Muscle layer of duodenum (tissue), 2 donors: ENCODE measurements around the gene LARP4B.

Experiments used
- H3K27ac ChIP-seq: one replicate; pipeline ENCODE4 v1.7.0; 2013; ENCODE audit warnings: mild to moderate bottlenecking, low read length
- H3K27me3 ChIP-seq: one replicate; pipeline ENCODE4 v1.7.0; 2013; ENCODE audit warnings: low read depth, mild to moderate bottlenecking, control low read depth, low read length
- H3K36me3 ChIP-seq, 2 donors: one replicate each; pipeline ENCODE4 v1.7.0; 2013; ENCODE audit warnings: low read length in 2 of 2, control low read depth in 1 of 2, mild to moderate bottlenecking in 1 of 2; ENCODE audit not compliant: insufficient read depth in 2 of 2, control insufficient read depth in 1 of 2
- H3K4me1 ChIP-seq, 2 donors: one replicate each; pipeline ENCODE4 v1.7.0; 2013; ENCODE audit warnings: low read length in 2 of 2, mild to moderate bottlenecking in 2 of 2, control low read depth in 1 of 2, moderate library complexity in 1 of 2; ENCODE audit not compliant: insufficient read depth in 2 of 2, control insufficient read depth in 1 of 2
- H3K4me3 ChIP-seq, 2 donors: one replicate each; pipeline ENCODE4 v1.7.0; 2013; ENCODE audit warnings: low read length in 2 of 2, low read depth in 1 of 2, mild to moderate bottlenecking in 1 of 2
- H3K9me3 ChIP-seq, 2 donors: one replicate each; pipeline ENCODE4 v1.7.0; 2013; ENCODE audit warnings: low read length in 2 of 2, control low read depth in 1 of 2, mild to moderate bottlenecking in 1 of 2; ENCODE audit not compliant: control insufficient read depth in 1 of 2
- donor health status: healthy.

LARP4B gene

DNA sequence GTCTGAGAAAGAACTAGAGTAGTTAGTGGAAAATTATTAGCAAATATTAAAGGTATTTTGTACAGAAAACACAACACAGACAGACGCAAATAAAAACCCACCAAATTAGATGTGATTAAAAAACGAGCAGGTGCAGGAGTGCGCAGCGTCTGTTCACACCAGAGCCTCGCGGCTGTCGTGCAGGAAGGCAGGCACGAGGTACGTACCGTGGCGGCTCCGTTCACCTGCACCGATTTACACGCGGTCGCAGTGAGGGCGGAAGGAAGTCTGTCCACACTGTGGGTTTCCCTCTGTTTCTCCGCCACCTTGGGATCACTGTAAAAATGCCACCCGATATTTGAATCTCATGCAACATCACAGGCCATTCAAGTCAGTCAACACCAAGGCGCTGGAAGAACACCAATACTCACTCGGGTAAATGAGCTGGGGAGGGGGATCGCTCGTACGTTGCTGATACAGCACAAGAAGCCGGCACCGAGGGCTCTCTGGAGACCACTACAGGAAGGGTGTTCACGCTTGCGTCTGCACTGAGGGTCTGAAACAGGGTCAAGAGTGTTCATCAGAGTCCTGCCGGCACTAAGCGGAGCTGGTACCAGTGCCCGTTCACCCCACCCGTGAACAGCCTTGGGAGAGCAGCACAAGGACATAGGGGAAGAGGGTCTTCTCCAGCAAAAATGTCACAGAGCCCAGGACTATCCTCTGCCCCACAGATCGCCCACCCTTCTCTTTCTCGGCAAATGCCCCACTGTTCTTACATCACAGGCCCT lies 116.8 kb downstream of the LARP4B start:
- H3K9me3 ChIP-seq, result no peaks in the 10 kb centered on the region
- no peaks in the 10 kb centered on the region for H3K4me1 ChIP-seq
- no peaks in the 10 kb centered on the region for H3K27me3 ChIP-seq
- no peak overlapping the region for H3K4me3 ChIP-seq
- H3K36me3 ChIP-seq, result peaks cover 73 to 74% of the 10 kb centered on the region in 2 donors
- no peak overlapping the region for H3K27ac ChIP-seq

DNA sequence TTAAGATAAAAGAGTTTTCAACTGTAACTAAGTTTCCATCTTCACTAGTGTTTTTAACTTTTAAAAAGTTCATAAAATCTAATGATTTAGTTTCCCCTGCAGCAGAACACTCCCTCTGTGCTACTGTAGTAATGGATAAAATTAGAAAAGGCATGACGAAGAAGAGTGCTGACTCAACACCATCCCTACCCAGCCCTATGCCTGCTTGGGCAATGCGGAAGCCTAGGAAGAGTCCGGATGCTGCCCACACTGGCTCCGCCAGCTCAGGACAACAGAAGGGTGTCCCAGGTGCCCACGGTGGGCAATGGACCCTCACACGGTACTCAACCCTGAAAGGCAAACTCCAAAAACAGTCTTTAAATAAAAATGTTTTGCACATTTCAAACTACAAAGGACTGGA lies 118.2 kb downstream of the LARP4B start:
- peaks cover 70 to 73% of the 10 kb centered on the region in 2 donors for H3K36me3 ChIP-seq
- H3K27me3 ChIP-seq, result no peaks in the 10 kb centered on the region
- H3K27ac ChIP-seq, result no peak overlapping the region
- H3K4me1 ChIP-seq, result no peaks in the 10 kb centered on the region
- H3K9me3 ChIP-seq, result no peaks in the 10 kb centered on the region
- no peak overlapping the region for H3K4me3 ChIP-seq

- Histone ChIP-seq H3K27me3 (no peaks in the 10 kb centered on the region), H3K27ac (no peak overlapping the region), H3K4me1 (no peaks in the 10 kb centered on the region), H3K36me3 (peaks cover 71 to 75% of the 10 kb centered on the region in 2 donors), H3K9me3 (no peaks in the 10 kb centered on the region), H3K4me3 (no peak overlapping the region)
These were observed 118.7 kb downstream of the LARP4B start for GRCh38 chr10:812787-813186.

GRCh38 chr10:811379-812175 lies 119.9 kb downstream of the LARP4B start:
- Histone ChIP-seq H3K4me3 (no peak overlapping the region), H3K27ac (no peak overlapping the region), H3K27me3 (no peaks in the 10 kb centered on the region), H3K36me3 (peaks cover 68 to 72% of the 10 kb centered on the region in 2 donors), H3K4me1 (no peaks in the 10 kb centered on the region), H3K9me3 (no peaks in the 10 kb centered on the region)

GRCh38 chr10:810351-810846 lies 121.1 kb downstream of the LARP4B start:
- H3K4me3 ChIP-seq, result no peak overlapping the region
- no peak overlapping the region for H3K27ac ChIP-seq
- no peaks in the 10 kb centered on the region for H3K27me3 ChIP-seq
- H3K4me1 ChIP-seq, result no peaks in the 10 kb centered on the region
- H3K9me3 ChIP-seq, result no peaks in the 10 kb centered on the region
- H3K36me3 ChIP-seq, result peaks cover 57 to 69% of the 10 kb centered on the region in 2 donors

GRCh38 chr10:809671-810350 lies 121.7 kb downstream of the LARP4B start:
- Histone ChIP-seq H3K9me3 (no peaks in the 10 kb centered on the region), H3K27me3 (no peaks in the 10 kb centered on the region), H3K4me1 (no peaks in the 10 kb centered on the region), H3K4me3 (no peak overlapping the region), H3K36me3 (peaks cover 51 to 63% of the 10 kb centered on the region in 2 donors), H3K27ac (no peak overlapping the region)

- Histone ChIP-seq H3K4me3 (no peak overlapping the region), H3K9me3 (no peaks in the 10 kb centered on the region), H3K4me1 (no peaks in the 10 kb centered on the region), H3K36me3 (peaks cover 35 to 49% of the 10 kb centered on the region in 2 donors), H3K27me3 (no peaks in the 10 kb centered on the region), H3K27ac (no peak overlapping the region)
These were observed 123.5 kb downstream of the LARP4B start for GRCh38 chr10:807958-808353.

- H3K4me3 ChIP-seq, result no peak overlapping the region
- no peaks in the 10 kb centered on the region for H3K9me3 ChIP-seq
- no peaks in the 10 kb centered on the region for H3K27me3 ChIP-seq
- H3K4me1 ChIP-seq, result no peaks in the 10 kb centered on the region
- H3K27ac ChIP-seq, result no peak overlapping the region
- H3K36me3 ChIP-seq, result peaks cover 29 to 44% of the 10 kb centered on the region in 2 donors
These were observed 124.1 kb downstream of the LARP4B start for GRCh38 chr10:807163-807957.

DNA sequence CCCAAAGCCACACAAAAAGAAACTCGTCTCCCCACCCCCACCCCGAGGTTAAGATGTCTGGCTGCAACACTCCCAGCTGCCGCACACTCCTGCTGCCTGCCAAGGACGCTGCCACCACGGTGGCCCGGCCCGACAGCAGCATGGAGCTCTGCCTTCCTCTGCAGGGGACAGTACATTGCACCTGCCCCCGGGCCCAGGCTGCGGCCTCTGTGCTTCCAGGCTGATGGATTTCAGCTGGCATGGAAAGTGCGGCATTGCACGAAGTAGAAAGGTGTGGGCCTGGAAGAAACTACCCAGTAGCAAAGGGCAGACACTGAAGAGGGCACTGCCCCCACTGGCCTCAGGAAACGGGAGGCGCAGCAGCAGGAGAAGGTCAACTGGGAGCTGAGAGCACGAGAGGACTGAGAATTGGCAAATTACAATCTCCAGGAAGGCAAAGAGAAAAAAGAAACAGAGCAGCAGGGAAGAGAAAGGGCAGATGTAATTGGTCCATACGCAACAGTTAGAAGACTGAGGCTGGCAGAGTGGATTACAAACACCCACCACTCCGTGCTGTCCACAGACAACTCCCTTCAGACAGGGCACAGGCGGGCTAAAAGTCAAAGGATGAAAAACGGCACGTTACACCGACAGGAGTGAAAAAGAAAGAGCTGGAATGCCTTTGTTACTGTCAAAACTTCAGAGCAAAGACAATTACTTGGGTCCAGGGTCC lies 124.9 kb downstream of the LARP4B start:
- Histone ChIP-seq H3K4me1 (no peaks in the 10 kb centered on the region), H3K4me3 (no peak overlapping the region), H3K27ac (no peak overlapping the region), H3K9me3 (no peaks in the 10 kb centered on the region), H3K27me3 (no peaks in the 10 kb centered on the region), H3K36me3 (peaks cover 21 to 37% of the 10 kb centered on the region in 2 donors)

GRCh38 chr10:805620-806305 lies 125.7 kb downstream of the LARP4B start:
- peaks cover 21 to 33% of the 10 kb centered on the region in 2 donors for H3K36me3 ChIP-seq
- H3K27ac ChIP-seq, result no peak overlapping the region

More at GRCh38 chr10:805620-806305, 125.7 kb downstream of the LARP4B start:
- Histone ChIP-seq H3K4me3 (no peak overlapping the region), H3K4me1 (no peaks in the 10 kb centered on the region), H3K27me3 (no peaks in the 10 kb centered on the region), H3K9me3 (no peaks in the 10 kb centered on the region)
